ENCODE results near the gene FADS3.

FADS3 gene

GRCh38 chr11:61880031-61880430 lies 11.3 kb downstream of the FADS3 start:
- DNase-seq (ENCODE audit: low read depth in 3 of 3), result no peak

GRCh38 chr11:61879152-61879551 lies 12.2 kb downstream of the FADS3 start:
- DNase-seq (ENCODE audit: low read depth in 3 of 3), result no peak

GRCh38 chr11:61875698-61876097 lies 15.6 kb downstream of the FADS3 start:
- no peak for DNase-seq (ENCODE audit: low read depth in 3 of 3)

GRCh38 chr11:61874853-61875252 lies 16.5 kb downstream of the FADS3 start:
- no peak for DNase-seq (ENCODE audit: low read depth in 3 of 3)

- no peak for DNase-seq (ENCODE audit: low read depth in 3 of 3)
Observed at GRCh38 chr11:61874377-61874809, 17.0 kb downstream of the FADS3 start.

- DNase-seq (ENCODE audit: low read depth in 3 of 3), result no peak
Observed at GRCh38 chr11:61873588-61874376, 17.6 kb downstream of the FADS3 start.

- no peak for DNase-seq (ENCODE audit: low read depth in 3 of 3)
Observed at GRCh38 chr11:61872935-61873565, 18.3 kb downstream of the FADS3 start.

GRCh38 chr11:61871158-61871597 lies 20.2 kb downstream of the FADS3 start:
- DNase-seq (ENCODE audit: low read depth in 3 of 3), result peak; percentile 15 to 44 (median 28)

- no peak for DNase-seq (ENCODE audit: low read depth in 3 of 3)
Observed at GRCh38 chr11:61870541-61871031, 20.8 kb downstream of the FADS3 start.

- DNase-seq (ENCODE audit: low read depth in 3 of 3), result no peak
Observed at GRCh38 chr11:61869708-61870451, 21.5 kb downstream of the FADS3 start.

- DNase-seq (ENCODE audit: low read depth in 3 of 3), result no peak
Observed at GRCh38 chr11:61869429-61869707, 22.0 kb downstream of the FADS3 start.

- no peak for DNase-seq (ENCODE audit: low read depth in 3 of 3)
Observed at GRCh38 chr11:61868571-61869428, 22.5 kb downstream of the FADS3 start.

GRCh38 chr11:61866958-61867343 lies 24.4 kb downstream of the FADS3 start:
- no peak for DNase-seq (ENCODE audit: low read depth in 3 of 3)

GRCh38 chr11:61866231-61866957 lies 25.0 kb downstream of the FADS3 start:
- DNase-seq (ENCODE audit: low read depth in 3 of 3), result no peak

GRCh38 chr11:61864814-61865775 lies 26.2 kb downstream of the FADS3 start:
- DNase-seq (ENCODE audit: low read depth in 3 of 3), result no peak

- DNase-seq (ENCODE audit: low read depth in 3 of 3), result no peak
Observed at GRCh38 chr11:61863548-61864081, 27.7 kb downstream of the FADS3 start.

GRCh38 chr11:61862714-61863547 lies 28.4 kb downstream of the FADS3 start:
- no peak for DNase-seq (ENCODE audit: low read depth in 3 of 3)

- DNase-seq (ENCODE audit: low read depth in 3 of 3), result no peak
Observed at GRCh38 chr11:61861634-61862033, 29.7 kb downstream of the FADS3 start.

All from stimulated activated CD4-positive, alpha-beta T cell treated with anti-CD3 and anti-CD28 coated beads, TNF-alpha, amount 100 ng/mL, for 4 hours (primary cell).